HEK293 (cell line): ENCODE measurements around the gene PSMD13.

Experiments used
- CTCF ChIA-PET: fragments of 350-600 bp; formaldehyde crosslinking; extraction: SDS; loops from one replicate; lab custom pipeline; 2021; ENCODE audit warnings: antibody characterized with exemption; lab: Yijun Ruan, JAX
- POLR2A ChIA-PET: fragments of 300-600 bp; formaldehyde crosslinking; extraction: SDS; loops from one replicate; lab custom pipeline; 2020; ENCODE audit warnings: antibody characterized with exemption, inconsistent platforms; lab: Yijun Ruan, JAX
- H3K27ac ChIP-seq: fragments of 200-500 bp; sonication (Bioruptor generic); 2 replicates; pipeline ENCODE4 v1.5.1; 2014; ENCODE audit warnings: low read depth, low read length, control low read depth, inconsistent platforms; ENCODE audit errors: extremely low read depth
- H3K36me3 ChIP-seq, 2 experiments: fragments of 200-500 bp in 1 of 2; sonication (Bioruptor generic) in 1 of 2; 1 replicate in 1 of 2; 2 replicates in 1 of 2; pipeline ENCODE4 v1.5.1; 2014 to 2017; ENCODE audit warnings: inconsistent platforms in 2 of 2, low read length in 2 of 2; ENCODE audit not compliant: control insufficient read depth in 2 of 2, insufficient read depth in 1 of 2
- H3K4me1 ChIP-seq: fragments of 200-500 bp; sonication (Bioruptor generic); 2 replicates; pipeline ENCODE4 v1.5.1; 2014; ENCODE audit warnings: mild to moderate bottlenecking, low read length, inconsistent platforms; ENCODE audit not compliant: control insufficient read depth, insufficient read depth
- H3K4me3 ChIP-seq: 2 replicates; pipeline ENCODE4 v1.5.1; 2011; ENCODE audit warnings: low read depth, mild to moderate bottlenecking, control low read depth, low read length, moderate library complexity
- H3K9me3 ChIP-seq: fragments of 200-500 bp; sonication (Bioruptor generic); 2 replicates; pipeline ENCODE4 v1.5.1; 2014; ENCODE audit warnings: low read depth, low read length, inconsistent platforms; ENCODE audit not compliant: control insufficient read depth, insufficient read depth
- BCL11B ChIP-seq: fragments of 450-650 bp; formaldehyde crosslinking; IDR thresholded peaks from 2 replicates; pipeline ENCODE4 v1.5.1; 2016; ENCODE audit warnings: low read depth, missing biosample characterization, missing genetic modification characterization
- MEIS1 ChIP-seq: sonication (generic); formaldehyde crosslinking; IDR thresholded peaks from 2 replicates; pipeline ENCODE4 v1.8.1; 2022; ENCODE audit warnings: missing genetic modification reagents, mild to moderate bottlenecking, borderline replicate concordance
- WT1 ChIP-seq: fragments of 450-650 bp; formaldehyde crosslinking; IDR thresholded peaks from 2 replicates; pipeline ENCODE4 v1.5.1; 2016; ENCODE audit warnings: missing biosample characterization, missing genetic modification characterization
- YY1 ChIP-seq: fragments of 450-650 bp; formaldehyde crosslinking; IDR thresholded peaks from 2 replicates; pipeline ENCODE4 v1.5.1; 2018; ENCODE audit warnings: missing biosample characterization, missing genetic modification characterization
- ZBTB6 ChIP-seq: fragments of 450-650 bp; formaldehyde crosslinking; IDR thresholded peaks from 2 replicates; pipeline ENCODE4 v1.5.1; 2017; ENCODE audit warnings: missing biosample characterization, missing genetic modification characterization
- ZFP69B ChIP-seq: fragments of 450-650 bp; formaldehyde crosslinking; IDR thresholded peaks from 2 replicates; pipeline ENCODE4 v1.5.1; 2016; ENCODE audit warnings: missing biosample characterization, missing genetic modification characterization
- ZNF114 ChIP-seq: fragments of 450-650 bp; formaldehyde crosslinking; IDR thresholded peaks from 2 replicates; pipeline ENCODE4 v1.5.0; 2017; ENCODE audit warnings: missing biosample characterization, missing genetic modification characterization
- ZNF146 ChIP-seq: fragments of 450-650 bp; formaldehyde crosslinking; IDR thresholded peaks from 2 replicates; pipeline ENCODE4 v1.5.1; 2016; ENCODE audit warnings: missing biosample characterization, missing genetic modification characterization
- ZNF24 ChIP-seq: fragments of 450-650 bp; formaldehyde crosslinking; IDR thresholded peaks from 2 replicates; pipeline ENCODE4 v1.5.1; 2016; ENCODE audit warnings: missing biosample characterization, missing genetic modification characterization
- ZNF341 ChIP-seq: fragments of 450-650 bp; formaldehyde crosslinking; IDR thresholded peaks from 2 replicates; pipeline ENCODE4; 2016; ENCODE audit warnings: low read depth, missing biosample characterization, missing genetic modification characterization
- ZNF37A ChIP-seq: fragments of 450-650 bp; IDR thresholded peaks from 2 replicates; pipeline ENCODE4 v1.5.1; 2018; ENCODE audit warnings: missing biosample characterization, missing genetic modification characterization
- ZNF433 ChIP-seq: fragments of 450-650 bp; formaldehyde crosslinking; IDR thresholded peaks from 2 replicates; pipeline ENCODE4 v1.5.1; 2016; ENCODE audit warnings: missing biosample characterization, missing genetic modification characterization, low read depth
- ZNF555 ChIP-seq: fragments of 450-650 bp; formaldehyde crosslinking; conservative IDR thresholded peaks from 2 replicates; pipeline ENCODE4 v1.5.1; 2017; ENCODE audit warnings: missing biosample characterization, mild to moderate bottlenecking, missing genetic modification characterization, inconsistent platforms
- ZNF580 ChIP-seq: fragments of 450-650 bp; formaldehyde crosslinking; IDR thresholded peaks from 2 replicates; pipeline ENCODE4 v1.5.1; 2016; ENCODE audit warnings: missing biosample characterization, missing genetic modification characterization
- ZNF623 ChIP-seq: fragments of 450-650 bp; formaldehyde crosslinking; IDR thresholded peaks from 2 replicates; pipeline ENCODE4 v1.5.1; 2016; ENCODE audit warnings: missing biosample characterization, missing genetic modification characterization
- ZNF660 ChIP-seq: fragments of 450-650 bp; IDR thresholded peaks from 2 replicates; pipeline ENCODE4 v1.5.1; 2018; ENCODE audit warnings: missing biosample characterization, mild to moderate bottlenecking, missing genetic modification characterization
- ZNF670 ChIP-seq: fragments of 450-650 bp; formaldehyde crosslinking; IDR thresholded peaks from 2 replicates; pipeline ENCODE4 v1.5.1; 2016; ENCODE audit warnings: missing biosample characterization, missing genetic modification characterization, low read depth
- TF ChIP-seq, protein P1 (sequence below): fragments of 450-650 bp; formaldehyde crosslinking; conservative IDR thresholded peaks from 2 replicates; pipeline ENCODE4 v1.5.1; 2016; ENCODE audit warnings: low read depth, missing biosample characterization, missing genetic modification characterization
- TF ChIP-seq, protein P2 (sequence below): fragments of 450-650 bp; formaldehyde crosslinking; IDR thresholded peaks from 2 replicates; pipeline ENCODE4 v1.5.1; 2016; ENCODE audit warnings: missing biosample characterization, missing genetic modification characterization

PSMD13 gene

GRCh38 chr11:221539-221938 lies 15.2 kb upstream of the PSMD13 start:
- POLR2A ChIA-PET: interaction anchor here (1.6 kb wide), 1 partner anchor 14 kb away, joined by 12 read pairs; the partner anchor contains the start of genes BET1L and RIC8A

DNA sequence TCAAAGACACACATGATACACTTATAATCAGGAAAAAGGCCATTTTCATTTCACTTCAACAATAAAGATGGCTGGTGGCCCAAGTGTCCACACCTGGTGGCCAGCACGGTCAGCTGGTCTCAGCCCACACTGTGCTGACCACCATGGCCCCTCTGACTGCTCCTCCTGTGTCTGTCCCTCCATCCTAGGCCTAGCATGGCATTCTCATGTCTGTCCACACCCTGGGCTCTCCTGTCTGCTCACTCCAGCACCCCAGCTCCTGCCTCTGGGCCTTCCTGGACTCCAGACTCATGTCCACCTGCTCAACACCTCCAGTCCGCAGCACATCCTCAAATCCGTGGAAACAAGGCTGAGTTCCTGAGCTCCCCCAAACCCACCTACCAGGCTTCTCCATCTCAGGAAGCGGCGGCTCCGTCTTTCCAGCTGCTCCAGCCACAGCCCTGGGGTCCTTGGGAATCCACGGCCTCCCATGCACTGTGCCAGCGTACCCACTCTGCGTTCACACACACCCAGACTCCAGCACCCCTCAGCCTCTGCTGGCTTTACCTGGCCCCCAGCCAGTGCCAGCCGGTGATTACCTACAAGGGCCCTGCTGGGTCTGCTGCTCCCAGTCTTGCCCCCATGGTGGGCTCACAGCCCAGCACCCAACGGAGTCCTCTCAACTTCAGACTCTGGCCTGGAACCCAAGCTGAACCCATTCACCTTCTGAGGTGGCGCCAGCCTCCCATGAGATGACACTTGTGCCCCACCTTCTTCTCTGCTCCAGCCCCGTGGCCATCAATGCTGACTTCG lies 14.6 kb upstream of the PSMD13 start:
- Histone ChIP-seq H3K9me3 (no peaks in the 10 kb centered on the region), H3K4me1 (no peaks in the 10 kb centered on the region), H3K27ac (no peak overlapping the region), H3K4me3 (no peak overlapping the region), H3K36me3 (peaks cover 0 to 43% of the 10 kb centered on the region in 2 experiments; a peak in 1 of 3 replicates)
- CTCF ChIA-PET: interaction anchor here (1.3 kb wide), 1 partner anchor 29 kb away, joined by 4 read pairs; no protein-coding TSS in a partner anchor
- POLR2A ChIA-PET: interaction anchor here (1.6 kb wide), 1 partner anchor 15 kb away, joined by 12 read pairs; the partner anchor contains the start of genes BET1L and RIC8A
- TF ChIP-seq BCL11B (tag by site-specific recombination): no peak
- no peak for TF ChIP-seq ZNF114 (tag by site-specific recombination)
- TF ChIP-seq, protein P1, sequence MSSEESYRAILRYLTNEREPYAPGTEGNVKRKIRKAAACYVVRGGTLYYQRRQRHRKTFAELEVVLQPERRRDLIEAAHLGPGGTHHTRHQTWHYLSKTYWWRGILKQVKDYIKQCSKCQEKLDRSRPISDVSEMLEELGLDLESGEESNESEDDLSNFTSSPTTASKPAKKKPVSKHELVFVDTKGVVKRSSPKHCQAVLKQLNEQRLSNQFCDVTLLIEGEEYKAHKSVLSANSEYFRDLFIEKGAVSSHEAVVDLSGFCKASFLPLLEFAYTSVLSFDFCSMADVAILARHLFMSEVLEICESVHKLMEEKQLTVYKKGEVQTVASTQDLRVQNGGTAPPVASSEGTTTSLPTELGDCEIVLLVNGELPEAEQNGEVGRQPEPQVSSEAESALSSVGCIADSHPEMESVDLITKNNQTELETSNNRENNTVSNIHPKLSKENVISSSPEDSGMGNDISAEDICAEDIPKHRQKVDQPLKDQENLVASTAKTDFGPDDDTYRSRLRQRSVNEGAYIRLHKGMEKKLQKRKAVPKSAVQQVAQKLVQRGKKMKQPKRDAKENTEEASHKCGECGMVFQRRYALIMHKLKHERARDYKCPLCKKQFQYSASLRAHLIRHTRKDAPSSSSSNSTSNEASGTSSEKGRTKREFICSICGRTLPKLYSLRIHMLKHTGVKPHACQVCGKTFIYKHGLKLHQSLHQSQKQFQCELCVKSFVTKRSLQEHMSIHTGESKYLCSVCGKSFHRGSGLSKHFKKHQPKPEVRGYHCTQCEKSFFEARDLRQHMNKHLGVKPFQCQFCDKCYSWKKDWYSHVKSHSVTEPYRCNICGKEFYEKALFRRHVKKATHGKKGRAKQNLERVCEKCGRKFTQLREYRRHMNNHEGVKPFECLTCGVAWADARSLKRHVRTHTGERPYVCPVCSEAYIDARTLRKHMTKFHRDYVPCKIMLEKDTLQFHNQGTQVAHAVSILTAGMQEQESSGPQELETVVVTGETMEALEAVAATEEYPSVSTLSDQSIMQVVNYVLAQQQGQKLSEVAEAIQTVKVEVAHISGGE (tag by site-specific recombination): no peak
- no peak for TF ChIP-seq ZNF580 (tag by site-specific recombination)
- TF ChIP-seq ZNF660 (tag by site-specific recombination): no peak
- TF ChIP-seq WT1 (tag by site-specific recombination): no peak
- no peak for TF ChIP-seq ZNF341 (tag by site-specific recombination)
- no peak for TF ChIP-seq ZNF37A (tag by site-specific recombination)

More at GRCh38 chr11:221539-221938, 15.2 kb upstream of the PSMD13 start:
- Histone ChIP-seq H3K4me3 (no peak overlapping the region), H3K36me3 (peaks cover 0 to 46% of the 10 kb centered on the region in 2 experiments; a peak in 1 of 3 replicates), H3K4me1 (no peaks in the 10 kb centered on the region), H3K9me3 (no peaks in the 10 kb centered on the region), H3K27ac (no peak overlapping the region)
- CTCF ChIA-PET: interaction anchor here (1.3 kb wide), 1 partner anchor 29 kb away, joined by 4 read pairs; no protein-coding TSS in a partner anchor
- TF ChIP-seq ZNF37A (tag by site-specific recombination): no peak
- TF ChIP-seq ZNF555: no peak
- TF ChIP-seq, protein P1 (tag by site-specific recombination): no peak
- TF ChIP-seq YY1 (tag by site-specific recombination): no peak
- no peak for TF ChIP-seq ZNF433 (tag by site-specific recombination)
- TF ChIP-seq, protein P2, sequence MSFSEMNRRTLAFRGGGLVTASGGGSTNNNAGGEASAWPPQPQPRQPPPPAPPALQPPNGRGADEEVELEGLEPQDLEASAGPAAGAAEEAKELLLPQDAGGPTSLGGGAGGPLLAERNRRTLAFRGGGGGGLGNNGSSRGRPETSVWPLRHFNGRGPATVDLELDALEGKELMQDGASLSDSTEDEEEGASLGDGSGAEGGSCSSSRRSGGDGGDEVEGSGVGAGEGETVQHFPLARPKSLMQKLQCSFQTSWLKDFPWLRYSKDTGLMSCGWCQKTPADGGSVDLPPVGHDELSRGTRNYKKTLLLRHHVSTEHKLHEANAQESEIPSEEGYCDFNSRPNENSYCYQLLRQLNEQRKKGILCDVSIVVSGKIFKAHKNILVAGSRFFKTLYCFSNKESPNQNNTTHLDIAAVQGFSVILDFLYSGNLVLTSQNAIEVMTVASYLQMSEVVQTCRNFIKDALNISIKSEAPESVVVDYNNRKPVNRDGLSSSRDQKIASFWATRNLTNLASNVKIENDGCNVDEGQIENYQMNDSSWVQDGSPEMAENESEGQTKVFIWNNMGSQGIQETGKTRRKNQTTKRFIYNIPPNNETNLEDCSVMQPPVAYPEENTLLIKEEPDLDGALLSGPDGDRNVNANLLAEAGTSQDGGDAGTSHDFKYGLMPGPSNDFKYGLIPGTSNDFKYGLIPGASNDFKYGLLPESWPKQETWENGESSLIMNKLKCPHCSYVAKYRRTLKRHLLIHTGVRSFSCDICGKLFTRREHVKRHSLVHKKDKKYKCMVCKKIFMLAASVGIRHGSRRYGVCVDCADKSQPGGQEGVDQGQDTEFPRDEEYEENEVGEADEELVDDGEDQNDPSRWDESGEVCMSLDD: no peak
- no peak for TF ChIP-seq ZNF670 (tag by site-specific recombination)
- TF ChIP-seq ZNF623 (tag by site-specific recombination): no peak
- TF ChIP-seq ZBTB6 (tag by site-specific recombination): no peak
- TF ChIP-seq MEIS1 (CRISPR knock-in tag): no peak
- no peak for TF ChIP-seq ZNF146 (tag by site-specific recombination)
- no peak for TF ChIP-seq ZFP69B (tag by site-specific recombination)
- TF ChIP-seq ZNF24: no peak
